Ecto neural progenitor cell (in vitro differentiated cells): ENCODE results near the gene SHOC2.

Source experiments
- DNase-seq: peaks from one replicate; pipeline ENCODE4 v3.0.0-alpha.2; 2018; ENCODE audit warnings: low spot score

SHOC2 gene

DNA sequence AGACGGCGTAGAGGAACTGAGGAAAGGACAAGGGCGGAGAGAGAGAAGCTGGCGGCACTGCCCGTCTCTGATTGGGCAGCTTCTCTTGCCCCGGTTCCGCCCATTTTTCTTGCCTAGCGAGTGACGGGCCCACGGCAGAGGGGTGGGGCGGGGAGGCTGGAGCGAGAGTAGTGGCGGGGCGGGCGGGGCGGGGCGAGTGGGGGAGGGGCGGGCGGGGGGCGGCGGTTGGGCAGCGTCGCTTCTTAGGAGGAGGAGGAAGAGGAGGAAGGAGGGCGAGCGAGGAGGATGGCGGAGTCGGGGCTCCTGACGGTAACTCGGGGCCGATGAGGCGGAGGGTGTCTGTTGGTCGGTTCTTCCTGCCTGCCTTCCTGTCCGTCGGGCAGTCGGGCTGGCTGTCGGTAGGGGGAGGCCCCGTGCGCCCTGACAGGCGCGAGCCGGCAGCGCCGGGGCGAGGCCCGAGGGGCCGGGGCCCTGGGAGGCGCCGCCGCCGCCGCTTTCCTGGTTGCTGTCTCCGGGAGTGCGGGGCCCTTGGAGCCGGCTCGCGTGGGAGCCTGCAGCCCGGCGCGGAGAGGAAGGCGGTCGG is at the start of gene SHOC2:
Gene SHOC2 (plus strand): TSS at position 256 of the 583 bp plus-strand sequence. CDS start 44,755 bp downstream, outside the sequence.
- peak; percentile 98 for DNase-seq

DNA sequence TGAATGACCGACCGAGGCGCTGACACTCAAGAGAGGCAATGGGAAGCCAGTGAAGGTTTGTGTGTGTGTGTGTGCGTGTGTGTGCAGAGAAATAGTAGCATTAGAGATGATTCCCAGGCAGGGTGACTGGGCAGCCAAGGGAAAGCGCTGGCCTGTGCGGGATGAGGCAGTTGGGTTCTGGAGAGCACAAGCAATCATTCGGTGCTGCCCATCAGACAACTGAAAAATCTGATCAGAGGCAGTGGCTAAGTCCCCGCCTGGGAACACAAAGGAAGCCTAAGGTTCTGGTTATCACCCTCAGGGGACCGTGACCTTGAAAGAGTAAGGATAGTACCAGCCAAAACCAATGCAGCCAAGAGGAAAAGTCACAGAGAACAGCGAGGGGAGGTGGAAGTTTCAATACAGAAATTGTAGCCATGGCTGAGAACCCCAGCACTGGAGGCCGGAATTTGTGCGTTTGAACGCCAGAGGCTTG is 48.5 kb upstream of the SHOC2 start:
- no peak for DNase-seq

DNA sequence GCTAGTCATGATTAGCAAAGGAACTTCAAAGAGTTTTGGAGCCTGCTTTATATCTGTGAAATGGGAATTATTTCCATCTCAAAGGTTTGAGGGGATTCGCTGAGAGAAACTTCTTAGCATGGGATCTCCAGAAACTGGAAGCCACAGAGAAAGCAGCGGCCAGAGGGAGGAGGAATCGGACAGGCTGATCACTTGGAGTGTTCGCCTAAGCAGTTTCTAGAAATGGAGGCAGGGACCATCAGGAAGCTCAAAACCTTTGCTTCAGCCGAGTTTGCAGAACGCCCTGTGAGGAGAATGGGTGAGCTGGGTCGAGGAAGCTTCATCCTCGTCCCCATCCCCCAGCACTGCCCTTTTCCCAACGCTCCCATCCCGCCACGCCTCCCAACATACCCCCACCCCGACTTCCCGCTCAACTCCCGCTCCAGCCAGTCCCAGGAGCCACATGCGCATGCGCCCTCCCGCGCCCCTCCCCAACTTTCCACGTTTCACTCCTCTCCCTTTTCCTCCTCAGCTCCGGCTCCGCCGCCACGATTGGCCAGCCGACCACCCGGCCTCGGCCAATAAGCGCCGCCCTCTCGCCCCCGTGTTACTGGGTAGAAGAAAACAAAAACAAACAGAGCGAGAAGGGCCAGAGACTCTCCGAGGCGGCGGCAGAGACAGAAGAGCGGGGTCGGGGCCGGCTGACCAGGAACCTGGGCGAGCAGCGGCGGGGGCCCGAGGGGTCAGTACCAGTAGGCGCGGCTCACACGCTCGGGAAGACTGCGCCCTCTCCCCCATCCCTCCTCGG is 47.9 kb upstream of the SHOC2 start, which contains the start of gene PDCD4:
Gene PDCD4 (plus strand): TSS at position 631 of the 787 bp plus-strand sequence. CDS start 4,100 bp downstream, outside the sequence.
- DNase-seq, result peak; percentile 100

DNA sequence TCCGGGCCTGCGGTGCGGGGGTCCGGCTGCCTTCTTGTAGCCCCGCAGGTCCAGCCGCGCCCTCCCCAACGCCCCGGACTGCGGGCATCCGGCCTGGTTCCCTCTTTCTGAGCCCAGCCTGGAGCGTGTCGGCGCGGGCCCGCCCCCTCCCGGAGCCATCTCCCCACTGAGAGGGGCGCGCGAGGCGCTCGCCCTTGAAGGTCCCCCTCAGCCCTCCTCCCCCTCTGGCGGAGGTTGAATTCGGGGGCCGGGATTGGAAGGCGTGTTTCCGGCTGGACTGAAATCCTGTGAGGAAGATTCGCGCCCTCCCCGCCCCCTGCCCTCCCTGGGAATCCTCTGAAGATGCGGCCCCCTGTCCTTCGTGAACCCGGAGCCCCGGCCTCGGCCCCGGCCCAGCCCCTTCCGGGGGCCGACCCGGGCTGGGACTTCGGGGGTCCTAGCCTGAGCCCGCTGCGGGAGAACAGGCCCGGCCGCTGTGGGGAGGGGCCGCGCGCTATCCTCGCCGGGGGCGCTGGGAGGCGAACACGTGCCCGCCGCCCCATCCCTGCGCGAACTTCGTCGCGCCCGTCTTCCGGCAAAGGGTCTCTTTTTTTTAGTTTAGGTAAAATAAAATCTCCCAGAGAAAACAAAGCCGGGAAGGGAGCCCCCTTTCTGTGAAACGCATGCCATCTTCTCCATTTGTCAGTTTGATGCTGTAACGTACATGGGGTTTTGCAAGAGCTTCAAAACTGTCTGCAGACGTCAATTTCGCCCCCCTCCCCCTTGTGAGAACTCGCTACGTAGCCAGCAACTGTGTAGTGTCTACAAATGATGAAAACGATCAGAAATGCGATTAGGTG is 47.0 kb upstream of the SHOC2 start:
- peak; percentile 91 for DNase-seq

DNA sequence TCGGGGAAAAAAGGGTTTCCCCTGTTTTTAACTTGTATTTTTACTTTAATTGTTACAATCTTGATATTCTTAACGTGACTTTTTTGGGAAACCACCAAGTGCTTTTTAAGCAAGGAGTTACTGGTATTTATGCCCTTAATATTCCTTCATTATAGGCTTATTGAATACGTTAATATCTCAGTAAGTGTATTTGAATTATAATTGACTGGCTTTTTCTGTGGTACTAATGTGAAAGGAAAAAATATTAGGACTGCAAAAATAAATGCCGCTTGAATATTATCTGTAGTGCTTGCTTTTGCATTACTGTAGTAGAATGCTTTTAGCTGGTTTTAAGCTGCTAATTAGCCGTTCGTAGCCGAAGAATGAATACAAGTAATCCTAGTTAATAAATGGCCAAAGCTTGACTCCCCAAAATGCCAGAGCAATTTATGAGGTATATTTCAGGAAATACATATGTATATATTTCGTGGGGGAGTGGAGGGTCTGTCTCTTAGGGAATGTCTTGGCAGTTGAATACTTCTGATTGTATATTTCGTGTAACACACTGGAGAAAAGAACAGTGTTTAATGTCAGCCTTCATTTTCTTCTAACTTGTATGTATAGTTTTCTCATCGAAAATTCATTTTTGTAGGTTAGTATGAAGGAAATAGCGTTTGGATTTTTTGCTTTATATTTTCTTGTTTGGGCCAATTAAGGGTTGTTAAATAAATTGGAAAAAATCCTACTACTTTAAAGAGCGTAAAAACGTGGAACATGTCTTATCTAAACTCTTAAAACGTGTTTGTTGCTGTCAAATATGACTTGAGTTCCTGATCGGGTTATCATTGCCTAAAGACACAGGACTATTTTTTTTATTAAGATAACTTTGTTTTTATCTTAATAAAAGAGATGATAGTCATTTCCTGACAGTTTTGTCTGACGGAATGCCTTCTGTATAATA is 46.1 kb upstream of the SHOC2 start:
- no peak for DNase-seq

DNA sequence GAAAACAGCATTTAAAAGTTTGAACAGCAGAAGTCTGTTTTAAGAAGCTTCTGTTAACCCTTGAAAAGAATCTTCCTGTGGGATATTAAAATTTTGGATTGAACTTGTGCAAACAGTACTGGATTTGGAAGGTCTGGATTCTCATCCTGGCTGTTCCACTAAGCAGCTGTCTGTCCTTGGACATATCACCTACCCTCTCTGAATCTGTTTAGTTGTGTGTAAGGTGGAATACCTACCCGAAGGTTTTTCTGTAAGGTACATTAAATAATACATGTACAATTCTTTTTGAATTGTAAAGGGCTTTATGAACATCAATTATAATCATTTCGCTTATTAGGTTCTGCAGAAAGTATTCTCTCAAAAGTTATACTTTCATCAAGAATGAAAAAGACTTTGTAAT is 45.5 kb upstream of the SHOC2 start:
- no peak for DNase-seq

DNA sequence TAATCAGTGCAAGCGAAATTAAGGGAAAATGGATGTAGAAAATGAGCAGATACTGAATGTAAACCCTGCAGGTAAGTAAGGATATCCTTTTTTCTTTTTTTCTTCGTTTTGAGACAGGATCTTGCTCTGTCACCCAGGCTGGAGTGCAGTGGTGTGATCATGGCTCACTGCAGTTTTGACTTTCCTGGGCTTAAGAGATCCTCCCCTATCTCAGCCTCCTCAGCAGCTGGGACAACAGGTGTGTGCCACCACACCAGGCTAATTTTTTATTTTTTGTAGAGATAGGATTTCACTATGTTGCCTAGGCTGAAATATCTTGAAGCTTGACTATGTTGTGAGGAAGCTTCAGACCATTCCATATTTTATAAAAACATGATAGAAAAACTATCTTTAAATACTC is 43.4 kb upstream of the SHOC2 start:
- no peak for DNase-seq

DNA sequence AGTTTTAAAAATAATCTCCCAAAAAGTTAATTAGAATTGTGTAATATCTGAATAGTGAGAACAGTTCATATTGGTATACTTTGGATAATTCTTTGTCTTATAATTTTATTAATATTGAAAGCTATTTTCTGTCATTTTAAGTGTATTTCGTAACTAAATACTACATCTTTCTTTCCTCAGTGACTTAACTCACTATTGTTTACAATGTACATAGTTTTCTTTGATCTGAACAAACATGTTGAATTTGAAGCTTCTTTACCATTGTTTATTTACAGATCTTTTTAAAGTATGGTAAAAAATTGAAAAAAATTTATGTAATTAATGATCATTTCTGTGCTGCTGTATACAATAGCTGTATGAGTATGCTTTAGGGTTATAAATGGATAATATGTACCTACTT is 42.6 kb upstream of the SHOC2 start:
- DNase-seq, result no peak

DNA sequence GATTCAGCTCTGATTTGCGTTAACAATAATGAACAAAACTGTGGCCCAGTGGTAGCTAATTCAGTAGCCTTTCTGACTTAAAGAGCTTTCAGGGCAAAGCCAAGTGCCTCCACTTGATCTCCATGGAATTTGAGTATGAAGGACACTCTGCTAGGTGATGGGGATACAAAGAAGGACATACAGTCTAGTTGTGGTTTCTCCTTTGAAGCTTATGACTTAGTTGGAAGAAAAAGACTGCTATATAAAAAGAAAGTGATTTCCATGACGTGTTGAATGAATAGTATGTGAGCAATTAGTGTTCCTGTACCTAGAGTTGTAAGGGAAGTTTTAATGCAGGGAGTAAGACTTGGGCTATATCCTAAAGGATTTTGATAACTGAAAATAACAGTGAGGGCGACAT is 39.4 kb upstream of the SHOC2 start:
- DNase-seq, result no peak

DNA sequence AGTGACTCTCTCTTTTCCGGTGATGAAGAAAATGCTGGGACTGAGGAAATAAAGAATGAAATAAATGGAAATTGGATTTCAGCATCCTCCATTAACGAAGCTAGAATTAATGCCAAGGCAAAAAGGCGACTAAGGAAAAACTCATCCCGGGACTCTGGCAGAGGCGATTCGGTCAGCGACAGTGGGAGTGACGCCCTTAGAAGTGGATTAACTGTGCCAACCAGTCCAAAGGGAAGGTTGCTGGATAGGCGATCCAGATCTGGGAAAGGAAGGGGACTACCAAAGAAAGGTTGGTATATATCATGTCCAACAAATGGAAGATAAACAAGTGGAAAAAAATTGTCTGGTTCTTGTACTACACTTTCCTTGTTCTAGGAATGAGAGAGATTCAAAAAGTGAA is 38.2 kb upstream of the SHOC2 start:
- no peak for DNase-seq

DNA sequence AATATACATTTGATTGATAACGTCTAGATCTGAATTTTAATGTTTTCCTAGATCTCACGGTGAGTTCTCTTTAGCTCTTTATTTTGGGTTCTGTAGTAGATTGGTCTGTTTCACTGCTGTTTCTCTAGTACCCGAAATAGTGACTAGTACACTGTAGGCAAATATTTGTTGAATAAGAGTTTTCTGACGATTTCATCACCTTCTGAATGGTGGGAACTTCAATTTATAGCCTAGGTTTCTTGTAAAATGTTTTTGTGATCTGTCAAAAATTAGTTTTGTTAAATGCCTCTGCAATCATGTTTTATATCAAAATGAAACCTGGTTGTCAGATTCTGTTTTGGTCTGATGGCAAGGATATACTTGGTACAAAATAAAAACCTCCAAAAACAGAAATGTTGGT is 37.5 kb upstream of the SHOC2 start:
- no peak for DNase-seq

DNA sequence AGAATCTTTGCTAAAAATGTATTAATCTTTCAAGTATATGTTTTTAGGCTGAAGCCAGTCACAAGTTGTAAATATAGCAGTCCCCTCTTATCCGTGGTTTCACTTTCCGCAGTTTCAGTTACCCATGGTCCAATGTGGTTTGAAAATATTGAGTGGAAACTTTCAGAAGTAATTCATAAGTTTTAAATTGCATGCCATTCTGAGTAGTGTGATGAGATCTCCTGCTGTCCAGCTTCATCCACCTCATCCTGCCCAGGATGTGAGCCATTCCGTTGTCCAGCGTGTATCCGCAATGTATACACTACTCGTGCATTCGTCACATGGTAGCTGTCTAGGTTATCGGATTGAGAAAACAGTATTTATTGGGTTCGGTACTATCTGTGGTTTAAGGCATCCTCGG is 35.5 kb upstream of the SHOC2 start:
- no peak for DNase-seq

DNA sequence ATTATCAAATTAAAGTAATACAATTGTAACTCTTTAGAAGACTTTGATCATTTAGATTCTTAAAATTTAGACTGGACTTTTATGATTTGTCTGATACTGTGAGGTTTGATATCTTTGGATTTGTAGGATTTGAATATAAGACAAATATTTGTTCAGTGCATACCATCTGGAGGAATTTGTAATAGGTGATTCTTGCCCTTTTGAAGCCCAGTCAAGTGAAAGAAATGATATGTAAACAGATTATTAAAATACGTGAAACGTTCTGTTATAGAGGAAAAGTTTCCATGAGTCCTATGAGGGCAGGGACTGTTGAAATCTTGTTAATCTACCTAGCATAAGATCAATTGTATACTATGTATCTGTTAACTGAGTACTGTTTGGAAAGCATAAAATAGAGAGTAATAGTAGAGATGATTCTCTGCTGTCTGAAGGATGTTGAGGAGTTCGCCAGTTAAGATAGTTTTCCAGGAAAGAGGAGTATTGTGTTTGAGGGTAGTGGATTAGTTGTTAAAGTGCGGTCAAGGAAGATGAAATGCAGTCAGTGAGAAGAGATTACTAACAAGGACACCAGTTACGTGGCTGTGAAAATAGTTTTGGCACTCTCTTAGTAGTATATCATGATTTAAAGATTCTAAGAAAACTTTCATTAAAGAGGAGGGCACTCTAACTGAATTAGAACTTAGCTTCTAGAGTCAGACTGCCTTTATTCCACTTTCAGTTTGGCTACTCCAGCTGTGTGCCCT is 33.3 kb upstream of the SHOC2 start:
- no peak for DNase-seq

DNA sequence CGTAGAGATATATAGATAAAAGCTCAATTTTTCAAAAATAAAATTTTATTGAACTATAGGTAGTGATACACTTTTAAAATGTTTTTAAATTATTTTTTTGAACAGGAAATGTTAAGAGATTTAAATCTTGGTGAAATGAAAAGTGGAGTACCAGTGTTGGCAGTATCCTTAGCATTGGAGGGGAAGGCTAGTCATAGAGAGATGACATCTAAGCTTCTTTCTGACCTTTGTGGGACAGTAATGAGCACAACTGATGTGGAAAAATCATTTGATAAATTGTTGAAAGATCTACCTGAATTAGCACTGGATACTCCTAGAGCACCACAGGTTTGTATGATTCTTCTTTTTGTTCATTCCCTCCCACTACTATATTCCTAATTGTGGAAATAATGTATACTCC is 31.8 kb upstream of the SHOC2 start:
- no peak for DNase-seq

DNA sequence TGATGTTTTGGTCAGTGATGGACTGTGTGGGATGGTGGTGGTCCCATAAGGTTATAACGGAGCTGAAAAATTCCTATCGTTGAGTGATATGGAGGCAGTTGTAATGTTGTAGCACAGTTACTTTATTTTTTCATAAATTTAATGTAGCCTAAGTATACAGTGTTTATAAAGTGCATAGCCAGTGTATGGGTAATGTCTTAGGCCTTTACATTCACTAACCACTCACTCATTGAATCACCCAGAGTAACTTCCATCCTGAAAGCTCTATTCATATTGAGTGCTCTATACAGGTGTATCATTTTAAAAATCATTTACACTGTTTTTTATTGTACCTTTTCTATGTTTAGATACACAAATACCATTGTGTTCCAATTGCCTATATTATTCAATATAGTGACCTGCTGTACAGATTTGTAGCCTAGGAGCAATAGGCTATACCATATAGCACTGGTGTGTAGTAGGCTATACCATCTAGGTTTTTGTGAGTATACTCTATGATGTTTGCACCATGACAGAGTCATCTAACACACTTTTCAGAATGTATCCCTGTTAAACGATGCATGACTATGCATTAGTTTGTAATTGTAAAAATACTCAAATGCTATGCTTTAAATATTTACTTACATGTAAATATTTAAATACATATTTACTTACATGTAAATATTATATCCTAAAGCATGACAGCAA is 26.7 kb upstream of the SHOC2 start:
- DNase-seq, result no peak

DNA sequence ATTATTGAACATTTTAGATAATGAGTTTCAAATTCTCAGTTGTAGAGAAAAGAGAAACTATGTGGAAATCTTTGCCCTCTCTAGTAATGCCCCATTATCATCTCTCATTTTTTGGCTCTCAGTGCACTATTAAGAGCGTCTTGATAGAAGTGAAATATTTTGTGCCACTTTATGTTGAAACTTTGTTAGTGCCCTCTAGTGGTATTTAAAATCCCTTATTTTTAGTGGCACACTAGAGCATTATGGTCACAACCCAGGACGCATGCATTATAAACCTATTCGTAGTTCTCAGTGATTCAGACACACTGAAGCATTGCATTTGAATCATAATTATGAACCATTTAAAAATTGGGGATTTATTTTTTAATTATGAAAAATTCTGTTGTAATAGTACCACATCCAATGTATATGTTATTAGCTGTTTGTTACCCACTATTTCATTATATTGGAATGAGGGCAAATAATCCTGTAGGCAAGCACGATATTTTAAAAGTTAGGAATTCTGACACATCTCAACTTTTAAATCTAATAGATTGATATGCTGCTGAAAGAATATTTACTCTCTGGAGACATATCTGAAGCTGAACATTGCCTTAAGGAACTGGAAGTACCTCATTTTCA is 25.7 kb upstream of the SHOC2 start:
- DNase-seq, result no peak

DNA sequence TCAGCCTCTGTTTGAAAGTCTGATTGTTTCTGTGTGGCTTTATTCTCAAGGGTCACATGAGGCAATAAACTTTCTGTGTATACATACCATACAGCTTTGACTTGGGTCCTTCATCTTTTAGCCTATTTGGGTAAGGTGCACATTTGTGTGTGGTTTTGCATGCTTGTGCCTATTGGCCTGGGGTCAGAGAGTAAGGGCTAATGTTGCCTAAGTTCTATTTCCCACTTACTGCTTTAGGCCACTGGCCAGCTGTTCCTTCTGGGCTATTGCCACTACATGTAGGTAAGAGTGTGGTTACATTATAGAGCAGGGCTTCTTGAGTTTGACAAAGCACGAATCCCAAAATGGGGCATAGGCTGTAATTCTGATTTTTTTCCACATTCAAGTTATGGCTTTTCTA is 22.2 kb upstream of the SHOC2 start:
- DNase-seq, result no peak

DNA sequence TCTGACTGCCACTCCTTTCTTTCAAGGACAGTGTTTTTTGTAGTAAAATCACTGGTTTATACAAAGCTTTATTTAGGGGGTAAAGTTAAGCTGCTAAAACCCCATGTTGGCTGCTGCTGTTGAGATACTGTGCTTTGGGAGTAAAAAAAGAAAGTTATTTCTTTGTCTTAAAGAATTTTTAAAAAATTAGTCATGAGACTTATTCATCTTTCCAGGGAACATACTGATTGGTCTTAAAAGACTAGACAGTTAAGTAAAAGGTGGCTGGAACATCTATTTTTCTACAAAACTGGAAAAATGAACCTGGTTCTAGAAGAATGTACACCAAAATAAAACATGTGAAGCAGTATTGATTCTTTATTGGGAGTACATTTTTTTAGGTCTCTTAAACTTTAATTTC is 21.0 kb upstream of the SHOC2 start:
- no peak for DNase-seq

DNA sequence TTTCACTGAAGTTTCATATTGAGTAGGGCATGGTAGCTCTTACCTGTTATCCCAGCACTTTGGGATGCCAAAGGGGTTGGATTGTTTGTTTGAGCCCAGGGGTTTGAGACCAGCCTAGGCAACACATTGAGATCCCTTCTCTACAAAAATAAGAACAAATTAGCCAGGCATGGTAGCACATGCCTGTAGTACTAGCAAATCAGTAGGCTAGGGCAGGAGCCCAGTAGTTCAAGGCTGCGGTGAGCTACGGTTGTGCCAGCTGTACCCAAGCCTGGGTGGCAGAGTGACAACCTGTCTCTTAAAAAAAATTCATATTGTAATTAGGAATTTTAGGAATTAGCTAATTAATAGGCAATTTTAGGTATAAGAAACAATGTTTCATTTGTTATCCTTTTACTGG is 18.4 kb upstream of the SHOC2 start:
- no peak for DNase-seq
